ENCODE results near the gene HCN2.

The HCN2 gene

DNA sequence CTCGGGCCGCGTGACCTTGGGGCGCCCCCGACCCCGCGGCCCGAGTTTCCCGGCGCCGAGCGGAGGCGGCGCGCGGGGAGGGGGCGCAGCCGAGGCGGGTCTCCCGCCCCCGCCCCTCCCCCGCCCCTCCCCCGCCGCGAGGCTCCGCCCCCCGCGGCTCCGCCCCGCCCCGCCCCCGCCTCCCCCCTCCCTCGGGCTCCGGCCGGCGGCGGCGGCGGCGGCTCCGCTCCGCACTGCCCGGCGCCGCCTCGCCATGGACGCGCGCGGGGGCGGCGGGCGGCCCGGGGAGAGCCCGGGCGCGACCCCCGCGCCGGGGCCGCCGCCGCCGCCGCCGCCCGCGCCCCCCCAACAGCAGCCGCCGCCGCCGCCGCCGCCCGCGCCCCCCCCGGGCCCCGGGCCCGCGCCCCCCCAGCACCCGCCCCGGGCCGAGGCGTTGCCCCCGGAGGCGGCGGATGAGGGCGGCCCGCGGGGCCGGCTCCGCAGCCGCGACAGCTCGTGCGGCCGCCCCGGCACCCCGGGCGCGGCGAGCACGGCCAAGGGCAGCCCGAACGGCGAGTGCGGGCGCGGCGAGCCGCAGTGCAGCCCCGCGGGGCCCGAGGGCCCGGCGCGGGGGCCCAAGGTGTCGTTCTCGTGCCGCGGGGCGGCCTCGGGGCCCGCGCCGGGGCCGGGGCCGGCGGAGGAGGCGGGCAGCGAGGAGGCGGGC, at the start of gene HCN2:
TSS of gene HCN2 (plus strand) at position 189 of the 703 bp plus-strand sequence. CDS start at position 254, 65 bp downstream.
- DNase-seq (ENCODE audit: low spot score): no peak

DNA sequence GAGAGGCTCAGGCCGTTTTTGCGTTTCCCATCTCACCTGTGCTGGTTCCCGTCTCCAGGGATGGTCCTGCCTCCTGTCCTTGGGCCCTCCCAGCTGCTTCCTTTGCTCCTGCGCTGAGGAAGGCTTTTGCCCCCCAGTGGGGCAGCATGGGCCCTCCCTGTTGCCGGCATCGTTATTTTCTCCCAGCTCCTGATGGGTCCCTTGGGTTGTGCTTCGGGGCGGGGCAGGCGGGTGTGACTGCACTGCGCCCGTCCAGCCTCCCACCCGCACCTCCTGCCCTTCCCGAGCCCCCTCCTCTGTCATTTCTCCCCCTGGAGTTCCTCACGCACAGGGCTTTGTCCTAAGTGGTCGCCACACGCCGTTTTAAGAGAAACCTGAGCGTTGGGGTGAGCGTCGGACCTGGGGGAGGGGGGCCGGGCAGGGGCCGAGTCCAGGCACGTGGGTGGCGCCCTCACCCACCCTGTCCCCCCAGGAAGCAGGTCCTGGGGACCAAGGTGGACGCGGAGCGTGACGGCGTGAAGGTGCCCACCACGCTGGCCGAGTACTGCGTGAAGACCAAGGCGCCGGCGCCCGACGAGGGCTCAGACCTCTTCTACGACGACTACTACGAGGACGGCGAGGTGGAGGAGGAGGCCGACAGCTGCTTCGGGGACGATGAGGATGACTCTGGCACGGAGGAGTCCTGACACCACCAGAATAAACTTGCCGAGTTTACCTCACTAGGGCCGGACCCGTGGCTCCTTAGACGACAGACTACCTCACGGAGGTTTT, 48.6 kb upstream of the HCN2 start:
- DNase-seq (ENCODE audit: low spot score): no peak

DNA sequence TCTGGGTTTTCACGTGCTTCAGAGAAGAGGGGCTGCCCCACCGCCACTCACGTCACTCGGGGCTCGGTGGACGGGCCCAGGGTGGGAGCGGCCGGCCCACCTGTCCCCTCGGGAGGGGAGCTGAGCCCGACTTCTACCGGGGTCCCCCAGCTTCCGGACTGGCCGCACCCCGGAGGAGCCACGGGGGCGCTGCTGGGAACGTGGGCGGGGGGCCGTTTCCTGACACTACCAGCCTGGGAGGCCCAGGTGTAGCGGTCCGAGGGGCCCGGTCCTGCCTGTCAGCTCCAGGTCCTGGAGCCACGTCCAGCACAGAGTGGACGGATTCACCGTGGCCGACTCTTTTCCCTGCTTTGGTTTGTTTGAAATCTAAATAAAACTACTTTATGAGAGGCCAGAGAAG, 48.0 kb upstream of the HCN2 start:
- no peak for DNase-seq (ENCODE audit: low spot score)

DNA sequence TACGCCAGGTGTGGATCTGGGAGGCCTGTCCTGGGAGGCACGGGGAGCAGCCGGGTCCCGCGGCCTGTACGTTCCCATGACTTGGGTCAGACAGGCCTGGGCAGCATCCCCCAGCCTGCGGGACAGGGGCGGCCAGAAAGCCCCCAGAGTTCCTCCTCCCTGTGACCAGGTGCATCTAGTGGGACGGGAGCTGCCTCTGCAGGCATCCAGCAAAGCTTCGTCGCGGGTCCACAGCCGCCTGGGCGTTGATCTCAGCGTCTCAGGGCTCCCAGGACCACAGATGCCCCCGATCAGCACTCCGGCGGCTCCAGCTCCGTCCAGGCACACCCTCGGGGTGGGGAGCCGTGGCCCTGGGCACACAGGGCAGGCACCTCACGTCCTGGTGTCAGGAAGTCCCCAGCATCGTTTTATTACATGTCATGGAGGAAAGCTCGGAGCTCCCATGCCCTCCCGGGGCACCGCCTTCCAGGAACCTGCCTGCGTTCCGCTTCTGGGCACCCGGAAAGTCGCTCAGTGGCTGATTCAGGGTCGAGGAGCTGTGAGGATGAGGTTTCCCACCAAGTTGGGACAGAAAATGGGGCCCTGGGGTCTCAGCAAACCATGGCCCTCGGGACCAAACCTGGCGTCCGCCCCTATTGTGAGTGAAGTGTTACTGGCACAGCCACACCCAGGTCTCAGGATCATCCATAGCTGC, 47.4 kb upstream of the HCN2 start:
- DNase-seq (ENCODE audit: low spot score): no peak

DNA sequence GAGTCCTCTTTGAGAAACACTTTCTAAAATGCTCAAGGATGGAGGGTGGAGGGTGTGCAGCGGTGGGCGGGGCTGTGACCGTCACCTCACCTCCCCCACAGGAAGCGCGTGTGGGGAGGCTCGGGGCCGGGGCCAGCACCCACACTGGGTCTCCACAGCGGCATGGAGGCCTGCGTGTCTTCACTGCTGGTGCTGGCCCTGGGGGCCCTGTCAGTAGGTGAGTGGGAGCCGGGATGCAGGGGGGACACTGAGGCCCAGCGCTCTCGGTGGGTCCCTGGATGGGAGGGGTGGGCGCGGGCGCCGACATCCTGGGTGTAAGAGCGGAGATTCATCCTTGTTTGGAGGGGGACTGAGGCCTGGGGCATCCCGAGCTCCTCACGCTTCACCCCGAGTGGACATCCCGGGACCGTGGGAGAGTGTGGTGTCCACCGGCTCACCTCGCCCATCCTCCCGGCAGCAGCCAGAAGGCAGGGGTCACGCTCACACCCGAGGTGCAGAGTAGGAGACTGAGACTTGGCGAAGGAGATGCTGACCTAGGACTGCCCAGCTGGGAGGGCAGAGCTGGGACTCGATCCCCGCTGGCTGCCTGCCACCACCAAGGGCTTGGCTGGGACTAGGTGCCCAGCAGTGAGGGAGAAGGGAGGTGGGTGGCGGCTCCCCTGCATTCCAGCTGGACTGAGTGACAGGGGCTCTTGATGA, 45.6 kb upstream of the HCN2 start, which contains the start of gene GZMM:
TSS of gene GZMM (plus strand) at position 144 of the 699 bp plus-strand sequence. CDS start at position 163, 19 bp downstream.
- DNase-seq (ENCODE audit: low spot score): no peak

DNA sequence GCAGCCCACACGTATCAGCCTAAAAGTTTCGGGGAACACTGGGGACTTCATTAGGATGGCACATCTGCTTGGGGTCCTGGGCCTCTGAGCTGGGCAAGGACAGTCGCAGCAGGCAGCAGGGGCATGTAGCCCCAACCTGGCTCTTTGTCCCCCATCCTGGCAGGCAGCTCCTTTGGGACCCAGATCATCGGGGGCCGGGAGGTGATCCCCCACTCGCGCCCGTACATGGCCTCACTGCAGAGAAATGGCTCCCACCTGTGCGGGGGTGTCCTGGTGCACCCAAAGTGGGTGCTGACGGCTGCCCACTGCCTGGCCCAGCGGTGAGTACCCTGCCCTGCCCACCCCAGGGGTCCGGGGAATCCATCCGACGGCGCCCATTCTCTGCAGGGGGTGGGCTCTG, 42.6 kb upstream of the HCN2 start:
- DNase-seq (ENCODE audit: low spot score): no peak

DNA sequence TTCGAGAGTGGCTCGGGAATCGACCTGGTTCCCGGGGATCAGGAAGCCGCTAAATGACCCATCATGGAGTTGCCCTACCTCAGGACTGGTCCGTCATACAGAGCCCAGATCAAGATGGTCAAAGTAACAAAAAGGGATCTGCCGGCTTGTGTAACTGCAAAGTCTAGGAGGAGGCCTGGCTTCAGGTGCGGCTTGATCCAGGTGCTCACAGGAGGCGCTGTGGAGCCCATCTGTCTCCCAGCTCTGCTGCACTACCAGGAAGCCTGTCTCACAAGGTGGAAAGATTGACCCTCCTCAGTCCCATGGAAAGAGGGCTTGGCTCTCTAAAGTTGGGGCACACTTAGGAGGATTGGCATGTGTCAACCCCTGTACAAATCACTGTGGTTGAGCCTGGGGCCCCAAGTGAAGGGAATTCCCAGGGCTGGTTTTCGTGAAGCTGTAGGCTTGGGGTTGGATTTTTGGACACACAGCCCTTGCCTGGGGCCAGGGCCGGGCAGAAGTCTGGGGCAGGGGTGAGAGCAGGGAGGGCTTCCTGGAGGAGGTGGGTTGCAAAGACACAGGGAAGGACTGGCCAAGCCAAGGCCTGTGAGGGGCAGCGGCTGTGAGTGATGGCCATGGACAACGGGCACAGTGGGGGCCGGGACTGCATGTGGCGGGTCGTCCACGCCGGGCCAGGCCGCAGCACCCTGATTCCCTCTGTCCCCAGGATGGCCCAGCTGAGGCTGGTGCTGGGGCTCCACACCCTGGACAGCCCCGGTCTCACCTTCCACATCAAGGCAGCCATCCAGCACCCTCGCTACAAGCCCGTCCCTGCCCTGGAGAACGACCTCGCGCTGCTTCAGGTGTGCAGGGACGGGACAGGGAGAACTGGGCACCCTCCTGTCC, 41.6 kb upstream of the HCN2 start:
- no peak for DNase-seq (ENCODE audit: low spot score)

DNA sequence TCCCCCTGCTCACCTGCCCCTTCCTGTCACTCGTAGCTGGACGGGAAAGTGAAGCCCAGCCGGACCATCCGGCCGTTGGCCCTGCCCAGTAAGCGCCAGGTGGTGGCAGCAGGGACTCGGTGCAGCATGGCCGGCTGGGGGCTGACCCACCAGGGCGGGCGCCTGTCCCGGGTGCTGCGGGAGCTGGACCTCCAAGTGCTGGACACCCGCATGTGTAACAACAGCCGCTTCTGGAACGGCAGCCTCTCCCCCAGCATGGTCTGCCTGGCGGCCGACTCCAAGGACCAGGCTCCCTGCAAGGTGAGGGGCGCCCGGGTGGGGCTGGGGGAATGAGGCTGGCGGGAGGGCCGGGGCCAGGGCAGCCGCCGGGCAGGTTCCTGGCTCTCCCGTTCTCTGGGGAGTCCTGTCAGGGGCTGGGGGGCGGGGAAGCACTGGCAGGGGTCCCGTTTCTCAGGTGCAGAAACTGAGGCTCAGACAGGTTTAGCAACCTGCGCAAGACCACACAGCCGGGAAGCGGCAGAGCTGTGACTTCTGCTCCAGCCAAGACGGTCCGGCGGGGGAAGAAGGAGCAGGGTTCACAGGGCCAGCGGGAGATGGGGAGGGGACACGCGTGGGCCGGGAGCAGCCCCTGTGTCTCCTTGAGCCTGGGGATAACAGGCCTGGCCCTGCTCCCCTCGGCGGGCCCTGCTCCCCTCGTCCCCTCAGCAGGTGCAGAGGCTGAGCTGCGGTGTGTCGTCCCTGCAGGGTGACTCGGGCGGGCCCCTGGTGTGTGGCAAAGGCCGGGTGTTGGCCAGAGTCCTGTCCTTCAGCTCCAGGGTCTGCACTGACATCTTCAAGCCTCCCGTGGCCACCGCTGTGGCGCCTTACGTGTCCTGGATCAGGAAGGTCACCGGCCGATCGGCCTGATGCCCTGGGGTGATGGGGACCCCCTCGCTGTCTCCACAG, 40.5 kb upstream of the HCN2 start:
- DNase-seq (ENCODE audit: low spot score): no peak

DNA sequence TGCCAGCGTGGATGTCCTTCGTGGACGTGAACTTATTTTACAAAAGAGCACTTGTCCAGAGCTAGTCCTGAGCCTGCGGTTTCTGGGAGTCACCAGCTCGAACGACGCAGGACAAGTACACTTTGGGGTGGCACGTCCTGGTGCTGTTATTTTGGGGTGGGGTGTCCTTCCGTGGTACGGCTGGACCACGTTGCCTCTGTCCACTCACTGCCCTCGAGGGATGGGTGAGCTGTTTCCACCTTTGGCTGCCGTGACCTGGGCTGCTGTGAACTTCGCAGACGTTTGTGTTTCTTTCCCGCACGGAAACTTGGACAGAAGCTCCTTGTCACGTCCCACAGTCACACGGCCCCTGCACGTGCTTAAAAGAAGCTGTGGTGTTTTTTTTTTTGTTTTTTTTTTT, 34.9 kb upstream of the HCN2 start:
- DNase-seq (ENCODE audit: low spot score): no peak

DNA sequence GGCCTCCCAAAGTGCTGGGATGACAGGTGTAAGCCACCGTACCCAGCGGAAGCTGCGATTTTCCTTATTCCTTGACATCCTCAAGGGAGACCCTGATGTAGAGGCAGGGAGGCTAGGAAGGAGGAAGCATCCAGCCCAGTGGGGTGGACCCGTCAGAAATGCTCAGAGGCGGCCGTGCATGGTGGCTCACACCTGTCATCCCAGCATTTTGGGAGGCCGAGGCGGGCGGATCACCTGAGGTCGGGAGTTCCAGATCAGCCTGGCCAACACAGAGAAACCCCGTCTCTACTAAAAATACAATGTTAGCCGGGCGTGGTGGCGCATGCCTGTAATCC, 34.2 kb upstream of the HCN2 start:
- no peak for DNase-seq (ENCODE audit: low spot score)

DNA sequence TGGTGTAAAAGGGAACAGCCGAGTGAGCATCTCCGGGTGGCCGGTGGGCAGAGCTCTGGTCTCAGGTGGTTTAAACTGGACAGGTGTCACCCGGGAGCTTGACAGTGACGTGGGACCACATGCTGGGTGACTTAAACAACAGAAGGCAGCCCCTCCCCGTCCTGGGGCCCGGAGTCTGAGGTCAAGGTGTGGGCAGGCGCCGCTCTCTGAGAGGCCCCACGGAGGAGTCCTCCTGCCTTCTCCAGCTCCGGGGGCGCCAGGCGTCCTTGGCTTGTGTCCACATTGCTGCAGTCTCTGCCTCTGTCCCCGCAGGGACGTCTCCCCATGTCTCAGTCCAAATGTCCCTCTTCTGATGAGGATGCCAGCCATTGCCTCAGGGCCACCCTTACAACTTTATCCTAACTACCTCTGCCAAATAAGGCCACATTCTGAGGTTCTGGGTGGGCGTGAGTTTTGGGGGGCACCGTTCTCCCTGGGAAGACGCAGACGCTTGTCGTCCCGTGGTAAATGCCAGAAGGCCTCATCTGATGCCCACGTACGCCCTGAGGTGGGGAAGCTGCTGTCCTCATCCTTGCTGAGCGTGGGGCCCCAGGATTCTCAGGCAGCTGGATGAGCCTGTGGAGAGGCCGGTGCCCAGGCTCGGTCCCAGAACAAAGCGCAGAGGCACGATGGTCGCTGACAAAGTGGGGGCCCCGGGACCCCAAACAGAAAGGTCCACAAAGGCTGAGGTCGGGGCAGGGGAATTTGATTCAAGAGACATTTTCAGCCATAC, 32.9 kb upstream of the HCN2 start:
- DNase-seq (ENCODE audit: low spot score): no peak

DNA sequence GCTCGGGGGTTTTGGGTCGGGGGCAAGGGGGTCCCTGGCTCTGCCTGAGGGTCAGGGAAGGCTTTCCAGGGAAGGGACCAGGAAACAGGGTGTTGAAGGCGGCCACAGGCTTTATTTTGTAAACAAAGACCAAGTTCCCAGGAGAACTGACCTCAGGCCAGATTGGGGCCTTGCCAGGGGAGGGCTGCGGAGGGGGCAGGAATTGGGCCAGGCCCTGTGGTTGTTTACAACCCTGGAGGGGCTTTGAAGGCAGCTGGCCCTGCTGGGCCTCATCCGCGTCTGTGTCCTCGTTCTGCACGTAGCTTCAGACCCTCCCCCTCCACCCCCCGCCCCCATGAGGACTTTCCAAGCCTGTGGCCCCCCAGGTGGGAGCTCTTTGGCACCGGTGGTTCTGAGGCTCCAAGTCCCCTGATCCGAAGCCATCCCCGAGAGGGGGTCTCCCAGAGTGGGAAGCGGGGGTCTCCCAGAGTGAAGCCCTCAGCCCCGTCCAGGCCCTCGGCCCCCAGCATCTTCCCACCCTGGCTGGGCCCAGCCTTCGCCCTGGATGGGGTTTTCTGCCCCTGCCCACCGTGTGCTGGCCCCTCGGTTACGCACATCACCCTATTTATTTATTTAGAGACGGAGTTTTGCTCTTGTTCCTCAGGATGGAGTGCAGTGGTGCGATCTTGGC, 30.8 kb upstream of the HCN2 start:
- DNase-seq (ENCODE audit: low spot score): no peak

DNA sequence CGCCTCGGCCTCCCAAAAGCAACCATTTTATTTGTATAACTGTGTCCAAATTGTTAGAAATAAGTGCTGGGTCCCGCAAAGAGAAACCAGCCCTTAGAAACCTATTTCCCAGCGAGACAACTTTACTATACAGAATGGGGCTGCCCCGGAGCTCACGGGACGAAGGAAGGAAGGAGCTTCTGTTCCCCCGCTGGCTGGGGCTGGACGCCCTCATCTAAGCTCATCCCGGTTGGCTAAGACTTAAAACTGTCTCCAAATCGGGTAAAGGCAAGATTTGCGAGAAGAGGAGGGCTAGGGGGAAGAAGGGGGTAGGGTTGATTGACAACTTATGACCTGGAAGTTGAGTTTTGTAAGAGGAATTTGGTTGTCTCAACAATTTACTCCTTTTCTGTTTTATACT, 29.6 kb upstream of the HCN2 start:
- DNase-seq (ENCODE audit: low spot score): no peak

DNA sequence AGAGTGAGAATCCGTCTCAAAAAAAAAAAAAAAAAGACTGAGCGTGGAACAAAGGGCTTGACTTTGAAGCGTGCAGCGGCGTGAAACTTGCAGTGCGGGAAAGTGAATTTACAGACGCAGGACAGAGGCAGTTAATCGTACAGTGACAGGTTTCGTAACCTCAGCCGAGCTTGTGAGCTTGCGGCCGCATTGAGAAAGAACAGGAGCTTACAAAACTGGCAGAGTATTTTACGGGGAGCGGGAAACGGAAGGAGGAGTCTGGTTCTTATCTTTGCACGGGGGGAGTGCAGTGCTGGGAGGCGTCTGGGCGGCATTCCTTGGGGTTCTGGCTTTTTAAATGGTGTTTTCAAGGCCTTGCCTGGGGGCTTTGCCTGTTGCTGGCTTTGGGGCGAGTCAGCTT, 23.3 kb upstream of the HCN2 start:
- no peak for DNase-seq (ENCODE audit: low spot score)

DNA sequence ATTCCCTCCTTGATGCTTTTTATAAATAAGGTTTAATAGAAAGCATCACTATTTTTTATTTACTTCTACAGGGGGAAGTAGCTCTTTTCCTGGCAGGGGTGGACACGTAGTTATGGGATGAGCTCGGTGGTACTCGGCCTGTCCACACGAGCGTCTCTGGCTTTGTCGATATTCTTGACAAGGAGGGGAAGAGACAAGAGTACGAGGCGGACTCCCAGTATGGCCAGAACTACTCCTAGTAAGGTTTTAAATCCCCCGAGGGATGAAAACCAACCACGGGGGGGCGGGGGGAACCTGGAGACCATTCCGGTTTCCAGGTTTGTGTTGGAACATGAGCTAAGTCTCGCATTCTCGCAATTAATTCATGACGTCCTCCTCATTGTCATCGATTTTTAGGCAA, 22.8 kb upstream of the HCN2 start:
- no peak for DNase-seq (ENCODE audit: low spot score)

DNA sequence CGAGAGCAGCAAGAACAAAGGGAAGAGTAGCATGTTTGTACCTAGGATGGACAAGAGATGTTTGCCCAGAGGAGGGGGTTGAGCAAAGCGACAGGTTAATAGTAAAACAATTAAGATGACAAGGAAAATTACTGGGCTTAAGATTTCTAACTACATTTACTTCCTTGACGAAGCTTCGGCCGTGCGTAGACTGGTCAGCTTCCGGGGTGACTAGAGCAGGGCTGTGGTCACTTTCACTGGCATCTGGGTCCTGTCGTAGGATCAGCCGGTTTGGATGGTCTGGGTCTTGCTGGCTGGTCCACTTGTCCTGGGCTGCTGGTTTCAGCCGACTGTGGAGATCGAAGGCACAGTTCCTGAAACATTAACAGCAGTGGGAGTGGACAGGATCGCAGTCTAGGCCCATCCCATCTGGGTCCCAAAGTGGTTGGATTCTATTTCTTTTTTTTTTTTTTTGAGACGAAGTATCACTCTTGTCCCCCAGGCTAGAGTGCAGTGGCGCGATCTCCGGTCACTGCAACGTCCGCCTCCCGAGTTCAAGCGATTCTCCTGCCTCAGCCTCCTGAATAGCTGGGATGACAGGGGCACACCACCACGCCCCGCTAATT, 22.3 kb upstream of the HCN2 start:
- DNase-seq (ENCODE audit: low spot score): no peak

DNA sequence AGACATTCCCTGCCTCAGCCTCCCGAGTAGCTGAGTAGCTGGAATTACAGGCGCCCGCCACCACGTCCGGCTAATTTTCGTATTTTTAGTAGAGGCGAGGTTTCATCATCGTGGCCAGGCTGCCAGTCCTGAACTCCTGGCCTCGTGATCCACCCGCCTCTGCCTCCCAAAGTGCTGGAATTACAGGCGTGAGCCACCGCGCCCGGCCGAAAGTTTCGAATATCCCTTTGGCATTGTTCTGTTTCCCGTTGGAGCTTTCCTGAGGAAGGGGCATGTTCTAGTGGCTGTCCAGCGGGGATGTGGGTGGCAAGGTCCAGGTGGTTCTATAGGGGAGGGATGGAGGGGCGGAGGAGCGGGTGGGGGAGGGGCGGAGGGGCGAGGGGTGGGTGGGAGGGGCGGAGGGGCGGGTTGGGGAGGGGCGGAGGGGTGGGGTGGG, 19.4 kb upstream of the HCN2 start:
- DNase-seq (ENCODE audit: low spot score): no peak

DNA sequence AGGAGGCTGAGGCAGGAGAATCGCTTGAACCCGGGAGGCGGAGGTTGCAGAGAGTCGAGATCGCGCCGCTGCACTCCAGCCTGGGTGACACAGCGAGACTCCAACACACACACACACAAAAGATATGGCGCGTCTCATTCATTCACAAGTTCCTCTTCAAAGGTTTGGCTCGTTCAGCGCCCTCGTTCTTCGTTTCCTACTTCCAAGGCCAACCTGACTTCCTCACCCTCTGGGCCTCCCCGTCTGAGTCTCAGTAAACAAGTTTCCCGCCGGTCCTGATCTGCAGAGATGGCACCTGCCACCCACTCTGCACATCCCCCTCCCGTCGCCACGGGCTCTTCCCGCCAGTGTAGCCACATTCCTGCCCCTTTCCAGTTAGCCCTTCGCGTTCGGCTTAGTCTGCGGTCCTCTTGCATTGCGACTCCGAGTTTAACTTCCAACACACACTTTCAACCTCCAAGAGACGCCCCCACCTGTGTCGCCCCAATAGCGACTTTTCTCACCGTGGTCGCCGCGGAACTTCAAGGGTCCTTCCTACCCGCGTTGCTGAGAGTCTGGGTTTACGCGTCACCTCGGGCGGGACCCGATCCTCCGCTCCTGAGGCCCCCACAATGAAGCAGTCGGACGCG, 18.6 kb upstream of the HCN2 start:
- DNase-seq (ENCODE audit: low spot score): no peak

Measured in AG08395 (cell line).